A549 (cell line): ENCODE results near the gene ANKRD24. TPM values are rescaled to one million over a fixed set of nuclear protein-coding genes. Genes with fewer than 3 reads are reported as not detected.
A peak's percentile ranks its signal among the peaks of the same experiment; 100 is the strongest.

ENCODE experiments used
- ATAC-seq, 2 experiments: fragments of 200-7000 bp in 1 of 2; fragments of >200 bp in 1 of 2; cut with Nextera tagmentation in 1 of 2; cut with Tn5 transposase in 1 of 2; 3 replicates each; pipeline versions ENCODE4 v1.8.0 to v1.9.1; 2018 to 2020; ENCODE audit warnings: mild to moderate bottlenecking in 1 of 2, moderate library complexity in 1 of 2
- CTCF ChIA-PET: fragments of 300-600 bp; sonication (Branson Sonifier 250); formaldehyde crosslinking; extraction: SDS; loops from one replicate; lab custom pipeline; 2021; ENCODE audit warnings: antibody characterized with exemption, inconsistent platforms; lab: Yijun Ruan, JAX
- POLR2A ChIA-PET: fragments of 350-600 bp; formaldehyde crosslinking; extraction: SDS; loops from one replicate; lab custom pipeline; 2021; ENCODE audit warnings: antibody characterized with exemption, inconsistent platforms; lab: Yijun Ruan, JAX
- DNase-seq, 2 experiments: peaks; one replicate each; pipeline versions ENCODE4 v3.0.0 to v3.0.0-alpha.2; 2011 to 2016; ENCODE audit warnings: low read depth in 1 of 2, low spot score in 1 of 2
- FAIRE-seq: peaks from 2 replicates; lab custom pipeline; 2011; peaks lifted over from hg19 to GRCh38; lab: Jason Lieb, UNC
- H3K27ac ChIP-seq, 2 experiments: fragments of >200 bp; sonication (Bioruptor Twin); formaldehyde crosslinking; 3 replicates each; pipeline ENCODE4 v1.5.1; 2016 to 2017
- H3K4me1 ChIP-seq: fragments of >200 bp; sonication (Bioruptor Twin); formaldehyde crosslinking; 3 replicates; pipeline ENCODE4 v1.6.1; 2016
- H3K4me2 ChIP-seq: fragments of >200 bp; sonication (Bioruptor Twin); formaldehyde crosslinking; 3 replicates; pipeline ENCODE4 v1.6.1; 2016
- H3K4me3 ChIP-seq: fragments of >200 bp; sonication (Bioruptor Twin); formaldehyde crosslinking; 3 replicates; pipeline ENCODE4 v1.5.1; 2016
- H3K9me3 ChIP-seq: fragments of >200 bp; sonication (Bioruptor Twin); formaldehyde crosslinking; 3 replicates; pipeline ENCODE4 v1.6.1; 2016
- BHLHE40 ChIP-seq: IDR thresholded peaks from 2 replicates; pipeline ENCODE4 v1.6.1; 2012; ENCODE audit warnings: low read depth, low read length, inconsistent platforms
- CBX8 ChIP-seq: fragments of 200-600 bp; sonication (generic); IDR thresholded peaks from 2 replicates; pipeline ENCODE4 v1.6.1; 2016
- CEBPB ChIP-seq, 2 experiments: fragments of >200 bp in 1 of 2; sonication (Bioruptor Twin) in 1 of 2; formaldehyde crosslinking in 1 of 2; IDR thresholded peaks; 2 replicates each; pipeline ENCODE4 v1.6.1; 2012 to 2016
- CHD2 ChIP-seq: fragments of 150-350 bp; IDR thresholded peaks from 2 replicates; pipeline ENCODE4 v1.6.1; 2014; ENCODE audit warnings: low read length; ENCODE audit not compliant: partially characterized antibody
- CHD4 ChIP-seq: fragments of 200-600 bp; sonication (generic); IDR thresholded peaks from 2 replicates; pipeline ENCODE4 v1.6.1; 2016; ENCODE audit warnings: antibody characterized with exemption, mild to moderate bottlenecking, borderline replicate concordance
- EHF ChIP-seq: fragments of 250-450 bp; sonication (Bioruptor Pico); IDR thresholded peaks from 2 replicates; pipeline ENCODE4 v1.5.0; 2020; ENCODE audit warnings: mild to moderate bottlenecking
- EP300 ChIP-seq, 2 experiments: fragments of >200 bp; sonication (Bioruptor Twin); formaldehyde crosslinking; IDR thresholded peaks; 2 replicates in 1 of 2; 3 replicates in 1 of 2; pipeline ENCODE4 v1.6.1; 2016 to 2017
- FOSL2 ChIP-seq, 2 experiments: fragments of 450-650 bp in 1 of 2; fragments of >200 bp in 1 of 2; sonication (Bioruptor Twin) in 1 of 2; formaldehyde crosslinking; IDR thresholded peaks; 2 replicates each; pipeline versions ENCODE4 v1.5.0 to v1.6.1; 2016 to 2020; ENCODE audit warnings: mild to moderate bottlenecking in 1 of 2, moderate library complexity in 1 of 2
- GATA3 ChIP-seq: IDR thresholded peaks from 2 replicates; pipeline ENCODE4 v1.6.1; 2012; ENCODE audit warnings: borderline replicate concordance
- HOXB13 ChIP-seq: fragments of 250-450 bp; sonication (Bioruptor Pico); IDR thresholded peaks from 2 replicates; pipeline ENCODE4 v1.5.0; 2020; ENCODE audit warnings: low read depth, mild to moderate bottlenecking, moderate library complexity
- JUN ChIP-seq, 2 experiments: fragments of >200 bp; sonication (Bioruptor Twin); formaldehyde crosslinking; IDR thresholded peaks; 2 replicates in 1 of 2; 3 replicates in 1 of 2; pipeline ENCODE4 v1.6.1; 2016 to 2017
- JUNB ChIP-seq: fragments of >200 bp; sonication (Bioruptor Twin); formaldehyde crosslinking; IDR thresholded peaks from 2 replicates; pipeline ENCODE4 v1.6.1; 2016
- KDM1A ChIP-seq: fragments of 200-600 bp; sonication (generic); IDR thresholded peaks from 2 replicates; pipeline ENCODE4 v1.6.1; 2016; ENCODE audit warnings: low read depth, mild to moderate bottlenecking
- KDM5A ChIP-seq: fragments of 200-600 bp; sonication (generic); IDR thresholded peaks from 2 replicates; pipeline ENCODE4 v1.6.1; 2016; ENCODE audit warnings: antibody characterized with exemption, mild to moderate bottlenecking
- MAZ ChIP-seq: fragments of 150-350 bp; IDR thresholded peaks from 2 replicates; pipeline ENCODE4 v1.6.1; 2014; ENCODE audit warnings: antibody characterized with exemption, low read depth, low read length, borderline replicate concordance
- NFE2L2 ChIP-seq: fragments of 150-350 bp; conservative IDR thresholded peaks from 2 replicates; pipeline ENCODE4 v1.6.1; 2014; ENCODE audit warnings: low read length
- NPAS2 ChIP-seq: fragments of 250-450 bp; sonication (Bioruptor Pico); IDR thresholded peaks from 2 replicates; pipeline ENCODE4 v1.8.0; 2022; ENCODE audit warnings: mild to moderate bottlenecking, moderate library complexity, borderline replicate concordance
- NR3C1 ChIP-seq: fragments of >200 bp; sonication (Bioruptor Twin); formaldehyde crosslinking; IDR thresholded peaks from 3 replicates; pipeline ENCODE4 v1.6.1; 2017
- PHF8 ChIP-seq: fragments of 200-600 bp; sonication (generic); IDR thresholded peaks from 2 replicates; pipeline ENCODE4 v1.6.1; 2016; ENCODE audit warnings: low read depth, mild to moderate bottlenecking, antibody characterized with exemption, moderate library complexity, borderline replicate concordance
- POLR2A ChIP-seq: IDR thresholded peaks from 2 replicates; pipeline ENCODE4 v1.6.1; 2012; ENCODE audit warnings: mild to moderate bottlenecking, low read length
- POLR2AphosphoS2 ChIP-seq: conservative IDR thresholded peaks from 2 replicates; pipeline ENCODE4 v1.6.1; 2012; ENCODE audit warnings: low read length, improper control_type of control experiment, inconsistent platforms
- RARB ChIP-seq: fragments of 250-450 bp; sonication (Bioruptor Pico); IDR thresholded peaks from 2 replicates; pipeline ENCODE4 v1.8.0; 2021; ENCODE audit warnings: mild to moderate bottlenecking, moderate library complexity
- RCOR1 ChIP-seq: fragments of 150-350 bp; IDR thresholded peaks from 2 replicates; pipeline ENCODE4 v1.6.1; 2014; ENCODE audit warnings: antibody characterized with exemption, low read length, low read depth
- RFX5 ChIP-seq: fragments of 450-650 bp; IDR thresholded peaks from 2 replicates; pipeline ENCODE4 v1.7.1; 2014; ENCODE audit warnings: antibody characterized with exemption, mild to moderate bottlenecking, moderate library complexity
- SMC3 ChIP-seq: fragments of >200 bp; sonication (Bioruptor Twin); formaldehyde crosslinking; IDR thresholded peaks from 3 replicates; pipeline ENCODE4 v1.6.1; 2018; ENCODE audit warnings: inconsistent platforms
- SREBF2 ChIP-seq: fragments of 450-650 bp; IDR thresholded peaks from 2 replicates; pipeline ENCODE4 v1.6.1; 2014; ENCODE audit warnings: mild to moderate bottlenecking, moderate library complexity
- TFCP2L1 ChIP-seq: fragments of 250-450 bp; sonication (Bioruptor Pico); IDR thresholded peaks from 2 replicates; pipeline ENCODE4 v1.5.0; 2021; ENCODE audit warnings: mild to moderate bottlenecking
- ZFP36 ChIP-seq: fragments of 450-650 bp; IDR thresholded peaks from 2 replicates; pipeline ENCODE4 v1.6.1; 2014; ENCODE audit warnings: borderline replicate concordance; ENCODE audit not compliant: partially characterized antibody
- WGBS: methylation state at CpG from one replicate; pipeline ENCODE4 v1.1.6; 2017; ENCODE audit errors: missing lambda C conversion rate; 5-methylcytosine and 5-hydroxymethylcytosine counted together
- polyA plus RNA-seq, 4 experiments: library from polyadenylated mRNA; depleted of rRNA in 3 of 4; stranded (reverse); fragments of >200 nt; fragmentation: RNase III in 1 of 4; extraction: RNeasy Plus Mini Kit Qiagen cat#74134 plus additional on column Dnase treatment in 1 of 4; gene quantifications; 2 replicates in 3 of 4; 3 replicates in 1 of 4; pipeline ENCODE4 v1.2.3, GENCODE V29; 2011 to 2017
- TF ChIP-seq, protein P1 (sequence below): fragments of 250-450 bp; sonication (Bioruptor Pico); IDR thresholded peaks from 2 replicates; pipeline ENCODE4 v1.5.0; 2020; ENCODE audit warnings: low read depth, mild to moderate bottlenecking, moderate library complexity
- TF ChIP-seq, protein P2 (sequence below): fragments of 150-350 bp; IDR thresholded peaks from 2 replicates; pipeline ENCODE4 v1.6.1; 2014; ENCODE audit warnings: low read depth, mild to moderate bottlenecking, low read length
- TF ChIP-seq, protein P3 (sequence below): fragments of >200 bp; sonication (Bioruptor Twin); formaldehyde crosslinking; IDR thresholded peaks from 3 replicates; pipeline ENCODE4 v1.6.1; 2016
- TF ChIP-seq, protein P4 (sequence below): IDR thresholded peaks from 2 replicates; pipeline ENCODE4 v1.6.1; 2012; ENCODE audit warnings: low read depth, borderline replicate concordance
- TF ChIP-seq, protein P5 (sequence below): fragments of 200-600 bp; sonication (generic); IDR thresholded peaks from 2 replicates; pipeline ENCODE4 v1.6.1; 2016; ENCODE audit warnings: antibody characterized with exemption, mild to moderate bottlenecking, moderate library complexity

Gene ANKRD24
- polyA plus RNA-seq, 2 of the 4 experiments (the other 2 are of a cell fraction): 0.28 to 0.36 TPM

DNA sequence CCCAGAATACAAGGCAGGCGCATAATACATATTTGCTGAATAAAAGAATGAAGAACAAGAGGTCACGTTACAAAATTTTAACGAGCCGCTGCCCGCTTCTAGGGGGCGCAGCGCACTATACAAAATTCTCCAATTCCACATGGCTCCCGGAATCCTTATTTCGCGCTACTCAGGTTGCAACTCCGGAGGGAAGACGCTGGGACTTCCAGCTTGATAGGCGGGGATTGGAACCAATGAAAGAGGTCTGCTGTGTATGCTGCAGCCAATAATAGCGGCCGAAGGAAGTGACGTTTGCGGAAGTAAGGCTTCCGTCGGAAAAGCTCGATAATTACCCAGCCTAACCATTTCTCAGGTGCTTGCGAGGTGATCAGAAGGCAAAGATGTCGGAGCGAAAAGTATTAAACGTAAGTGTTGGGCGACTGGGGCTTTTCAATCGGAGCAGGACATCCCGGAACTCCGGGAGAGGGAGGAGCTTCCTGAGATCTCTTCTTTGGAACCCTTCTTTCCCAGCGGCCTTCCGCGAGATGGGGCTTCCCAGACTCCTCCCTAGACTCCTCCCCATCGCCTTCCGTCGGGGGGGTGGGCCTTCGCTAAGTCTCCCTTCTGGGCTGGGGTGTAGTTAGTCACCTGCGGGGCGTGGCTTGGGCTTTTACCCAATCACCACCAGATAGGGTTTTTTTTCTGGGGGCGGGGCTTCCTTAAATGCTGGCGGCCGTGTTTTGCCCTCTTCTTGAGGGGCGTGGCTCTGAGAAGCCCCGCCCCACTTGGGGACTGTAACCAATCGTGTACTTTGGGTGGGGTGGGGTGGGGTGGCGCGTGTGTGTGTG, 64.5 kb downstream of the ANKRD24 start, which contains the start of gene YJU2:
Gene YJU2, plus strand, starts transcription at position 314 of the 827 bp plus-strand sequence. Its CDS starts 67 bp downstream, at position 381.
- DNase-seq (peak; percentile 97 to 98), ATAC-seq (peak; percentile 95 to 97), FAIRE-seq (no peak)
- CTCF ChIA-PET: interaction anchor here (0.5 to 1.1 kb wide), 6 partner anchors 10 to 147 kb away, joined by 3 to 6 read pairs (median 4); no protein-coding TSS in a partner anchor
- Histone ChIP-seq H3K4me3 (peak within 1 kb of the TSS; percentile 48), H3K4me2 (peak within 1 kb of the TSS; percentile 84), H3K9me3 (no peaks in the 10 kb centered on the region), H3K4me1 (peaks cover 4% of the 10 kb centered on the region; the same call in 1 of the 3 replicates), H3K27ac (peak within 1 kb of the TSS; percentile 83 to 88)
- POLR2A ChIA-PET: interaction anchor here (0.7 to 1.3 kb wide), 9 partner anchors 9 to 240 kb away, joined by 3 to 8 read pairs (median 3); partner anchors contain the start of genes CHAF1A, MPND and PIAS4
- under 1% methylated on average over 36 of the region's 45 CpGs for WGBS
- TF ChIP-seq MAZ: no peak; the same call in 1 of the 2 replicates
- TF ChIP-seq CHD2: peak; percentile 62
- no peak for TF ChIP-seq KDM1A
- TF ChIP-seq NR3C1: no peak
- no peak for TF ChIP-seq ZFP36
- TF ChIP-seq JUN (IDR thresholded peaks at IDR 0.05): peak; percentile 71 to 79
- TF ChIP-seq FOSL2 (IDR thresholded peaks at IDR 0.05): no peak
- TF ChIP-seq FOSL2 (CRISPR knock-in tag; IDR thresholded peaks at IDR 0.05): no peak
- TF ChIP-seq POLR2AphosphoS2: no peak
- no peak for TF ChIP-seq NPAS2 (CRISPR knock-in tag)
- 0 out of 2 replicates have a peak, but pooled peaks have one; percentile 17 for TF ChIP-seq POLR2A
- TF ChIP-seq NFE2L2: no peak
- TF ChIP-seq SREBF2: no peak
- no peak for TF ChIP-seq GATA3
- no peak for TF ChIP-seq CBX8
- TF ChIP-seq CHD4: no peak
- no peak for TF ChIP-seq SMC3
- no peak for TF ChIP-seq BHLHE40
- TF ChIP-seq EHF (CRISPR knock-in tag): no peak
- TF ChIP-seq, protein P1, sequence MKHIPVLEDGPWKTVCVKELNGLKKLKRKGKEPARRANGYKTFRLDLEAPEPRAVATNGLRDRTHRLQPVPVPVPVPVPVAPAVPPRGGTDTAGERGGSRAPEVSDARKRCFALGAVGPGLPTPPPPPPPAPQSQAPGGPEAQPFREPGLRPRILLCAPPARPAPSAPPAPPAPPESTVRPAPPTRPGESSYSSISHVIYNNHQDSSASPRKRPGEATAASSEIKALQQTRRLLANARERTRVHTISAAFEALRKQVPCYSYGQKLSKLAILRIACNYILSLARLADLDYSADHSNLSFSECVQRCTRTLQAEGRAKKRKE (CRISPR knock-in tag): no peak
- no peak for TF ChIP-seq RFX5
- TF ChIP-seq TFCP2L1 (CRISPR knock-in tag): no peak
- TF ChIP-seq RARB (CRISPR knock-in tag): no peak
- peak; percentile 57 for TF ChIP-seq KDM5A
- TF ChIP-seq CEBPB (IDR thresholded peaks at IDR 0.05): peak in 1 of 2 experiments; percentile 29; a peak in 1 of 4 replicates
- TF ChIP-seq EP300 (IDR thresholded peaks at IDR 0.05): no peak
- no peak for TF ChIP-seq HOXB13 (CRISPR knock-in tag)
- TF ChIP-seq PHF8: peak; percentile 88
- TF ChIP-seq, protein P2, sequence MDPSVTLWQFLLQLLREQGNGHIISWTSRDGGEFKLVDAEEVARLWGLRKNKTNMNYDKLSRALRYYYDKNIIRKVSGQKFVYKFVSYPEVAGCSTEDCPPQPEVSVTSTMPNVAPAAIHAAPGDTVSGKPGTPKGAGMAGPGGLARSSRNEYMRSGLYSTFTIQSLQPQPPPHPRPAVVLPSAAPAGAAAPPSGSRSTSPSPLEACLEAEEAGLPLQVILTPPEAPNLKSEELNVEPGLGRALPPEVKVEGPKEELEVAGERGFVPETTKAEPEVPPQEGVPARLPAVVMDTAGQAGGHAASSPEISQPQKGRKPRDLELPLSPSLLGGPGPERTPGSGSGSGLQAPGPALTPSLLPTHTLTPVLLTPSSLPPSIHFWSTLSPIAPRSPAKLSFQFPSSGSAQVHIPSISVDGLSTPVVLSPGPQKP: no peak
- TF ChIP-seq JUNB: no peak
- TF ChIP-seq, protein P3, sequence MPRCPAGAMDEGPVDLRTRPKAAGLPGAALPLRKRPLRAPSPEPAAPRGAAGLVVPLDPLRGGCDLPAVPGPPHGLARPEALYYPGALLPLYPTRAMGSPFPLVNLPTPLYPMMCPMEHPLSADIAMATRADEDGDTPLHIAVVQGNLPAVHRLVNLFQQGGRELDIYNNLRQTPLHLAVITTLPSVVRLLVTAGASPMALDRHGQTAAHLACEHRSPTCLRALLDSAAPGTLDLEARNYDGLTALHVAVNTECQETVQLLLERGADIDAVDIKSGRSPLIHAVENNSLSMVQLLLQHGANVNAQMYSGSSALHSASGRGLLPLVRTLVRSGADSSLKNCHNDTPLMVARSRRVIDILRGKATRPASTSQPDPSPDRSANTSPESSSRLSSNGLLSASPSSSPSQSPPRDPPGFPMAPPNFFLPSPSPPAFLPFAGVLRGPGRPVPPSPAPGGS: peak; percentile 42; the same call in 1 of the 3 replicates
- TF ChIP-seq, protein P4, sequence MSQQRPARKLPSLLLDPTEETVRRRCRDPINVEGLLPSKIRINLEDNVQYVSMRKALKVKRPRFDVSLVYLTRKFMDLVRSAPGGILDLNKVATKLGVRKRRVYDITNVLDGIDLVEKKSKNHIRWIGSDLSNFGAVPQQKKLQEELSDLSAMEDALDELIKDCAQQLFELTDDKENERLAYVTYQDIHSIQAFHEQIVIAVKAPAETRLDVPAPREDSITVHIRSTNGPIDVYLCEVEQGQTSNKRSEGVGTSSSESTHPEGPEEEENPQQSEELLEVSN: 0 out of 2 replicates have a peak, but pooled peaks have one; percentile 41
- TF ChIP-seq, protein P5, sequence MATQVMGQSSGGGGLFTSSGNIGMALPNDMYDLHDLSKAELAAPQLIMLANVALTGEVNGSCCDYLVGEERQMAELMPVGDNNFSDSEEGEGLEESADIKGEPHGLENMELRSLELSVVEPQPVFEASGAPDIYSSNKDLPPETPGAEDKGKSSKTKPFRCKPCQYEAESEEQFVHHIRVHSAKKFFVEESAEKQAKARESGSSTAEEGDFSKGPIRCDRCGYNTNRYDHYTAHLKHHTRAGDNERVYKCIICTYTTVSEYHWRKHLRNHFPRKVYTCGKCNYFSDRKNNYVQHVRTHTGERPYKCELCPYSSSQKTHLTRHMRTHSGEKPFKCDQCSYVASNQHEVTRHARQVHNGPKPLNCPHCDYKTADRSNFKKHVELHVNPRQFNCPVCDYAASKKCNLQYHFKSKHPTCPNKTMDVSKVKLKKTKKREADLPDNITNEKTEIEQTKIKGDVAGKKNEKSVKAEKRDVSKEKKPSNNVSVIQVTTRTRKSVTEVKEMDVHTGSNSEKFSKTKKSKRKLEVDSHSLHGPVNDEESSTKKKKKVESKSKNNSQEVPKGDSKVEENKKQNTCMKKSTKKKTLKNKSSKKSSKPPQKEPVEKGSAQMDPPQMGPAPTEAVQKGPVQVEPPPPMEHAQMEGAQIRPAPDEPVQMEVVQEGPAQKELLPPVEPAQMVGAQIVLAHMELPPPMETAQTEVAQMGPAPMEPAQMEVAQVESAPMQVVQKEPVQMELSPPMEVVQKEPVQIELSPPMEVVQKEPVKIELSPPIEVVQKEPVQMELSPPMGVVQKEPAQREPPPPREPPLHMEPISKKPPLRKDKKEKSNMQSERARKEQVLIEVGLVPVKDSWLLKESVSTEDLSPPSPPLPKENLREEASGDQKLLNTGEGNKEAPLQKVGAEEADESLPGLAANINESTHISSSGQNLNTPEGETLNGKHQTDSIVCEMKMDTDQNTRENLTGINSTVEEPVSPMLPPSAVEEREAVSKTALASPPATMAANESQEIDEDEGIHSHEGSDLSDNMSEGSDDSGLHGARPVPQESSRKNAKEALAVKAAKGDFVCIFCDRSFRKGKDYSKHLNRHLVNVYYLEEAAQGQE: peak; percentile 80
- TF ChIP-seq RCOR1: no peak
